Measurements from ENCODE around the gene MKNK1.

The MKNK1 gene

GRCh38 chr1:46618754-46619415 is 14.8 kb upstream of the MKNK1 start:
- DNase-seq (ENCODE audit: low read depth in 3 of 3), result no peak

GRCh38 chr1:46617833-46618232 is 13.8 kb upstream of the MKNK1 start:
- no peak for DNase-seq (ENCODE audit: low read depth in 3 of 3)

DNA sequence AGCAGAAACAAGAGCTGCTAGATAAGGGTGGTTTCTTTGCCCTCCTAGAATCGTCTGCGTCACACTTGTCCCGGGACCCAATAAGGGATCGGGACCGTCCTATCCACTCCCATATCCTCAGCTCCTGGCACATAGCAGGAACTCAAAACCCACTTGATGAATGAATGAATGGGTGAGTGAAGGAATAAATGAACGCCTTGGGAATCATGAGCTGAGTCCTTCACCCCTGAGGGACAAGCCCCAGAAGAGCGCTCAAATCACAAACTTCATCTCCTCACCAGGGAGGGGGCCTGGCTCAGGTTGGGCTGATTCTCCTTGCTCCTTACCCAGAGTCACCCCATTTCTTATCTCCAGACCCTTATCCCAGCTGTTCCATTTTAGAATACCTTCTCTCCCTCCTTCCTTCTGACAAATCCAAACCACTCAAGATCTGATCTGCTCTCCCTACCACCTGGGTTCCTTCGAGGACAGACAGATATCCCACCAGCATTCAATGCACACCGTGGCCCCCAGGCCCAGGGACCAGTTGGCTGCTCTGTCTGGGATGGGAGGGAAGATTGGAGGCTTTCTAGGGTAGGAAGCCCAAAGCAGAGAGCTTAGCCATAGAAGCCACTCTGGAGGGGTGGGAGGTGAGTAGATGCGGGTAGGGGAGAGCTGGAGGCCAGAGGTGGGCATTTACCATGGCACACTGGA is 13.2 kb upstream of the MKNK1 start:
- DNase-seq (ENCODE audit: low read depth in 3 of 3), result no peak

GRCh38 chr1:46616277-46617107 is 12.4 kb upstream of the MKNK1 start, which contains the start of gene MOB3C:
MOB3C (minus strand) TSS chr1:46616811; CDS start chr1:46613321, 3,490 bp downstream.
- DNase-seq (ENCODE audit: low read depth in 3 of 3), result peak; percentile 23 to 63 (median 34)

GRCh38 chr1:46615735-46616134 is 11.7 kb upstream of the MKNK1 start:
- DNase-seq (ENCODE audit: low read depth in 3 of 3), result peak in 1 of 3 donors; percentile 18

DNA sequence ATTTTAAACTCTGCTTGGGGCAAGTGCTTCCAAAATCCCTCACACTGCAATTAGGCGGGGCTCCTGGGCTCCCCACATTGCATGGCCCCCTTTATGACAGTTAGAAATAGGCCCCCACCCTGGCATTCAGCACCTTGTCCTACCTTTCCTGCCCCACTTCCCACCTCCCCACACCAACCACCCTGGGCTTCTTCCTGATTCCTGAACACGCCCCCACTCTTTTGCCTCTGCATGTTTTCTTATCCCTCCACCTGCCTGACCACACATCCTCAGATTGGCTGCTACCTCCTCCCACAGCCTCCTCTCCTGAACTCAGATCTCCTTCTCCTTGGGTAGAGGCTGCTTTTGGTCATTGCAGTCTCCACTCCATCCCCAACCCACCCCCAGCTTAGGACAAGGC is 11.0 kb upstream of the MKNK1 start:
- DNase-seq (ENCODE audit: low read depth in 3 of 3), result no peak

- DNase-seq (ENCODE audit: low read depth in 3 of 3), result no peak
Observed at GRCh38 chr1:46614604-46614984, 10.5 kb upstream of the MKNK1 start.

- DNase-seq (ENCODE audit: low read depth in 3 of 3), result no peak
Observed at GRCh38 chr1:46613661-46614603, 9.9 kb upstream of the MKNK1 start.

- DNase-seq (ENCODE audit: low read depth in 3 of 3), result no peak
Observed at GRCh38 chr1:46612937-46613660, 9.0 kb upstream of the MKNK1 start.

GRCh38 chr1:46611691-46612221 is 7.7 kb upstream of the MKNK1 start:
- no peak for DNase-seq (ENCODE audit: low read depth in 3 of 3)

GRCh38 chr1:46607345-46608130 is 3.5 kb upstream of the MKNK1 start:
- DNase-seq (ENCODE audit: low read depth in 3 of 3), result no peak

DNA sequence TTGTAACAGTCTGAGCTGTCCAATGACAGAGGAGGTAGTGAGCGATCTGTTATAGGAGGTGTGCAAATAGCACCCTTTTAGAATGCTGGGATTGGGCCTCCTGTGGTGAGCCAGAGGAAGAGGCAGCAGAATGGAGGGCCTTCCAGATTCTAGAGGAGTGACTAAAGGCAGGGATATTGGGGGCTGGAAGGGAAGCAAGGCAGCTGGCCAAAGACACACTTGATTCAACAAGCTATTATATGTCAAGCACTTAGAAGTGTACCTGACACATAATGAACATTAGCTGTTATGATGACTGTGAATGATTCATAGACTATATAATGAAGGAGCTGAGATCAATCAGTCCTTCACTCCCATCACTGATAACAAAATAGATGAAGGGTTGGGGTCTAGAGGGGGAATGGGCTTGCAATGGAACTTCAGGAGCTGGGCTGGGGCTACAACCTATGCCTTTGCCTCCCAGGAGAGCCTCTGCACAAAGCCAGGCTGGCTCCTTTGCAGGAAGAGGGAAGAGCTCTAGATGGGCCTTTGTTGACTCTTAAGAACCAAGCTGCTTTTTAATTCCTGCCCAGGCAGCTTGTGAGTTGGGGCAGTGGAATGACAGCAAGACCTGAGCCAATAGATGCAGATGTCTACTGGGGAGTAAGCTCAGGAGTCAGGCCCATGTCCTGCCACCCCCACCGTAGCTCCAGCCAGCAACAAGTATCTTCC is 2.3 kb upstream of the MKNK1 start:
- DNase-seq (ENCODE audit: low read depth in 3 of 3), result no peak

GRCh38 chr1:46605232-46605631 is 1.2 kb upstream of the MKNK1 start:
- no peak for DNase-seq (ENCODE audit: low read depth in 3 of 3)

- DNase-seq (ENCODE audit: low read depth in 3 of 3), result no peak
Observed at GRCh38 chr1:46603481-46603857, 599 bp downstream of the MKNK1 start.

DNA sequence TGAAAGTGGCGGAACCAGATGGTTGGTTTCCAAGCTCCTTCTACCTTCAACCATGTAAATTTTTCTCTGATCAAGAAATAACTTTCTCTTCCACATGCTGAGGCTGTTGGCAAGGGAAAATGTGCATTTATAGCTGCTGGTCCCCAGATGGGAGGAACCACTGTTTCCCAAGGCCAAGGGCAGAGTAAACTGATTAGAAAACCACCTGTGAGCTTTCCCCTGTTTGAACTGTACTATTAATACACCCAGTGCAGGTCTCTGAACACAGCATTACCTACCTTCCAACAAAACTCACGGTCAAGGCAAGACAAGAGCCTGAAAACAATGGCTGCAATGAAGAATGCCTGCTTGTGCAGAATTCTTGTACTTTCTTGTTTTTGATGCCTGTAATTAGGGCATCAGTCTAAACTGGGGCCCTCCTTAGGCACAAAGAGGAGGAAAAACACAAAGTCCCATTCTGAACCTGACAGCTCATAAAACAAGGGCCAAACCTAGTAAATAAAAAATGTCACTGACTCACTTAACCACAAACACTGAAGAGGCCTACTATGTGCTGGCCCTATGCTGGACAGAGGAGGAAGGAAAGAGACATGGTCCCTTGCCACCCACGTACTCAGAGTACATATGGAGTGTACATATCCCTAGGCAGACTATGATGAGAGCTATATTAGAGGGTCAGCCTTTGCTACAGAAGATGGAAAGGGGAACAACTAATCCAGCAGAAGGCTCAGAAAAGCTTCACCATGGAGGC is 2.6 kb downstream of the MKNK1 start:
- DNase-seq (ENCODE audit: low read depth in 3 of 3), result no peak

- no peak for DNase-seq (ENCODE audit: low read depth in 3 of 3)
Observed at GRCh38 chr1:46599059-46599970, 4.8 kb downstream of the MKNK1 start.

DNA sequence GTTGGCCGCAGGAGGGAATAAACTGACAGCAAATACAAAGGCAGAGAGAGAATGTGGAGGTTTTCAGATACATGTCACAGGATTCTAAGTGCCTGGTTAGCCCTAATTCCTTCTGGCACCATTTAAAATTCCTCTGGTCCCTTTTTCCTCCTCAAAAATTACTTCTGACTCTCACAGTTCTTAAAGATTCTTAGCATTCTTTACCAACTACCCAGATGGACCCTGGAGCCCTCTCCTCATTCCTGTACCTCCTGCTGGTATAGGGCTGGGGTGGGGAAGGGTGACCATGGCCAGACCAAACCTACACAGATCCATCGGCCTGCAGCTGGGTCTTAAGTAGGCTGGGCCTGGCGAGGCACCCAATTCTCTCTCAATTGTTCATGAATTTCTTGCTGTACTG is 7.2 kb downstream of the MKNK1 start:
- DNase-seq (ENCODE audit: low read depth in 3 of 3), result no peak

All from stimulated activated CD4-positive, alpha-beta T cell treated with anti-CD3 and anti-CD28 coated beads, TNF-alpha, amount 100 ng/mL, for 48 hours (primary cell).